CD4-positive, alpha-beta T cell treated with Interleukin-6 for 4 hours (primary cell): ENCODE data around the gene HIRA.
"Not testable (repeated sequence)": the region's sequence is repeated elsewhere in the genome, so short reads cannot be mapped to it uniquely, and the experiment has no call there.

Source experiments
- DNase-seq: peaks from one replicate; pipeline ENCODE4 v3.0.0-alpha.2; 2020; ENCODE audit warnings: mixed read lengths

The HIRA gene

DNA sequence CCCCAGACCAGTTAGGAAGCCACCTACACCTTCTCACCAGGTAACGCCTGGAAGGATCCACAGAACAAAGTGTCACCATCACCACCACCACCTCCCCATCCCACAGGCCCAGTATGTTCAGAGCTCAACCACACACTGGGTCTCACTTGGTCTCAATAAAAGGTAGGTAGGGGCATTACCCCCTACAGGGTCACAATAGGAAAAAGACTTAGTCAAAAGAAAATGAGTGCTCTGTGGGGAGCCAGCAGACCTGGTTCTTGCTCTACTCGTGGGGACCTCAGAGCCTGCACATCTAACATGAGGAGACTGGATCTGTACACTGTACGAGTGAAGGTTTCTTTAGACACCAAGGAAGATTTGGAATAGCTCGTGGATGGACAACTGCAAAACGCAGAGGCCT, 49.3 kb downstream of the HIRA start:
- no peak for DNase-seq

DNA sequence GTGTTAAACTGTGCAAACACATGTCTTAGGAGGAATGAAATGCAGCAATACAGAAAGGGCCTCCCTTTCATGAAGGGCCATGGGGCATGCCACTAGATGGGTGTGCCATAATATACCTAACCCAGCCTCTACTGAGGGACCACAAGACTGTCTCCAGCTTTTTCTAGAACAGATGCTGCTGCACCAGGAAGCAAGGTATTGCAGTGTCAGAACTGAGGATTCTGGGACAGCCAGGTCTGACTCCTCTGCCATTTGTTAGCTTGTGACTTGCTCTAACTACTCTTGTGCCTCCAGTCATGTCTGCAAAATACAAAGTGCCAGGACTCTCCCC, 53.2 kb downstream of the HIRA start:
- DNase-seq: no peak

DNA sequence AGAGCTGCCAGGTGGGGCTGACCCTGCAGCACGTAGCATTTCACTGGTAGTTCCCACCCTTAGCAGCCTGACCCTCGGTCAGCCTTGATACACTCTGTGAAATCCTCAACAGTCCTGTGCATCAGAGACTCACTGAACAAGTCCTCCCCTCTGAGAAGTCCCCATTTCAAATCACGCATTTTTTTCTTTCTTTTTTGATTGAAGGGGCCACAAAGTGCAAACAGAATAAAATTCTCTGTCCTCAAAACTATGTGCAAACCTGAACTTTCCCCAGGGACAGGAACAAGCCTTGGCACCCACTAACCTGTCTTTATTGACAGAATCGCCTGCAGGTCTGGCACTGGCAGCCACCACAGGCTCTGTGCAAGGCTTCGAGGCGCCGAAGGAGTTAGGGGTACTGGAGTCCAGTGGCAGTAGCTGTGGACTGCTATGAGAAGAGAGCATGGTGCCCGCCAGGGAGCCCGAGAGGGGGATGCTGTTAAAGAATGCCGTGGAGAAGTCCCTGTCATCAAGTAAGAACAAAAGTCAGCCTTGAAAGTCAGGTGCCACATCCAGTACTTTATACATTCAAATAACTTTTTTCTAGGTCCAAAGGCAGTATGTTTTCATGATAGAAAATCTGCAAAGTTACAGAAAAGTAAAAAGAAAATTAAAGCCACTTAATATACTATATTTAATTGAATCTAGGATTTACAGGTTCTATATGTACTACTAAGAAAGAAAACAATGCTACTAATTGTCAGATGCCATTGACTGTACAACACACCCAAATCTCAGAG, 53.8 kb downstream of the HIRA start:
- no peak for DNase-seq

DNA sequence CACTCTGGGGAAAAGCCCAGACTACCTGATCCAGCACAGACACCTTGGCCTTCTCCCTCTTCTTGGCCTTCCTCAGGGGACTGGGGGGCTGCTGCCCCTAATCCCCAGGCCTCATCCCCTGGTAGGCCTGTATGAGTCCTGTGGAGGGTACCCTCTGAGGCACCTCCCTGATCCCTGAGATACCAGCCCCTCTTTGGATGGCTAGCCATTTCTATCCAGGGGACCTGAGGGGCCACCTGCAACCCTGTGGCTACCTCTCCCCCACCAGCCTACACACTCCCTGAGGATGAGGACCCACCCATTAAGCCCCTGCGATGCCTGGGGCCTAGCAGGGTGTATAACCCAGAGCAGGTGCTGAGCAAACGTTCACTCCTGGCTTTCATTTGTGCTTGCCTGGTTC, 54.6 kb downstream of the HIRA start:
- no peak for DNase-seq

DNA sequence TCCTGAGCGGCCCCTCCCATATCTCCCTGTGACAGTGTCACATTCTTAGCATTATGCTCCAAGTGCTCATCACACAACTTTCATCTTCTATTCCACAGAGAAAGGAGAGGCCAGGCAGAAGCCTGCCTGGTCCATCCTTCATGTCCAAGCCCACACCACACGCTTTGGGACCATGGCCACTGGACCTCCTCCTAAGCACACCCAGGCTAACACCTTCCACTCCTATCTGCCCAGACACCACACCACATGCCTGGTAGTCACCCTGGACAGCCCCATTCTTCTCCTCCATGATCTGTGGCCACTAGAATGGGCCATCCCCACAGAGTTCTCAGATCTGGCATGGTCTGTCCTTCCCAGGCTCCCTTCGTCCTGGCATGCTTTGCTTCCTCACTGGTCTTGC, 55.3 kb downstream of the HIRA start:
- DNase-seq: no peak

DNA sequence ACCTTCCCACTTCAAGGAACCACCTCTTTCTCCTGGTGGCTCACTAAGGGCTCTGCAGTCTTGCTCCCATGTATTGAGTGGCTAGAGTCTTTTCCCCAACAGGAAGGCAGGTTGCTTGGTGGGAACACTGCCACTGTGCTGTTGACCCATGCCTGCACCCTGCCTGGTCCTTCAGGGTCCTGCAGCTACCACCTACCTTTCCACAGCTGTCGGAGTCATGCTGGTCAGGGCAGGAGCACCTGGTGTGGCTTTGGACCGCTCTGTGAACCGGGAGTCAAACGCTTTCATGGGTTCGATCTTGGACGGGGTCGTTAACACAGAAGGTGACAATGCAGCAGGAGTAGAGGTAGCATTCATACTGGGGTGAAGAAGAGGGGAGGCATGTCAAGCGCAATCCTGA, 56.1 kb downstream of the HIRA start:
- no peak for DNase-seq

DNA sequence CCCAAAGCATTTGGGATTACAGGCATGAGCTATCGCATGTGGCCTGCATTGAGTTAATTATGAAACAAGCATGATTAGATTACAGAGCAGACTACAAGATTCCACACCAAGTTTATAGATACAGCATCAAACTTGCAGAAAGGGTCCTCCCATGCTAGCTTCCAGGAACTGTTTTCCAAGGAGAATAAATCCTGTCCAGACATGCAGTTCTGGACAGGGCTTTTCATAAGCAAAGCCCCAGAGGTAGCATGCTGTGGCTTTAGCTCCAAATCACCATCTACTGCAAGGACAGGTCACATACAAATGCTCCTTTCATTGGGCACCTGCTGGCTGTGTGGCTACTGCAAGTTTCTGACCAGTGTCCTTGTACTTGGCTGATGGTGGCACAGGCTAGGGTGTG, 57.1 kb downstream of the HIRA start:
- DNase-seq: no peak

DNA sequence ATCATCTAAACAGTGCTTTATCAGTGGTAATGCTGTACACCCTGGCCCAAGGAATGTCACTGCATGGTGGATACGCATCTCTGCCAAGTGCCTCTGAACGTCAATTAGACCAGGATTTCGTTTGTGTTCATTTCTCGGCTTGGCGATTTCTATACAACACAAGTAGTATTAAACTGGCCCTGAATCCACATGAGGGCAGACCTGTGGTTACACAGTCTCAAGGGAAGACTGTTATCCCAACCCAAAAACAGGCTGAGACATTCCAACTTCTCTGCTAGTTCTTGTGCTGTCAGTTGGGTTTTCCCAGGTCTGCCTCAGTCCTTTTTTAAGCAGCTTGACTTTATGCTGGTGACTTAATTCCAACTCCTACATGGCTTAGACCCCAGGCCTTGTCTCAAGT, 58.1 kb downstream of the HIRA start:
- DNase-seq: no peak

DNA sequence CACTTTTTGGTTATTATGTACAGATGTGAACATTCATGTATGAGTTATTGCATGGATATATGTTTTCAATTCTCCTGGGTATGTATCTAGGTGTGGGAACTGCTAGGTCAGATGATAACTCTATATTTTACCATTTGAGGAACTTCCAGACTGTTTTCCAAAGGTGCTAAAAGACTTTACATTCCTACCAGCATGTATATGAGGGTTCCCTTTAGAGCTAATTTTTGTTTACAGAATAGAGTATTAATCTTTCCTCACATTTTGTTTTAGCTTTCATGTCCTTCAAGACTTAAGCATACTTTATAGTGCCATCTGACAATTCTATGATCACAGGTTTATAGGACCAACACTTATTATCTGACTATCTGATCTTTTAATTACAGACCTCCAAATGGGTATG, 59.6 kb downstream of the HIRA start:
- DNase-seq: no peak

DNA sequence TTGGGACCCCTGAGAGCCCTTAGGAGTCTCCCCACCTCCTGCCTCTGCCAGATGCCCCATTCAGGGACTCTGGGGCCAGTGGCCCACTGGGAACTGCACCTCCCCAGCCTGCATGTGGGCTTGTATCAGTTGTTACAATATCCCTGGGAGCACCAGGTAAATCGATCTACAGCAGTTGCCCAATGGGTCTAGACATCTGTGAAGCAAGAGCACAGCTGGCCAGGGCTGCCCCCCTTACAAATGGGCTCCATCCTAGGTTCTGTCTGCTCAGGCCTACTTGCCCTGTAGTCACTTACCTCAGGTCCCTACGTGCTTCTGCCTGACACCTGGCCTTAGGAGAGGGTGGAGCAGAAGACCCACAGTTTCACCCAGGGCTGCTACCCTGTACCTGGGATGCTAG, 62.7 kb downstream of the HIRA start:
- no peak for DNase-seq

DNA sequence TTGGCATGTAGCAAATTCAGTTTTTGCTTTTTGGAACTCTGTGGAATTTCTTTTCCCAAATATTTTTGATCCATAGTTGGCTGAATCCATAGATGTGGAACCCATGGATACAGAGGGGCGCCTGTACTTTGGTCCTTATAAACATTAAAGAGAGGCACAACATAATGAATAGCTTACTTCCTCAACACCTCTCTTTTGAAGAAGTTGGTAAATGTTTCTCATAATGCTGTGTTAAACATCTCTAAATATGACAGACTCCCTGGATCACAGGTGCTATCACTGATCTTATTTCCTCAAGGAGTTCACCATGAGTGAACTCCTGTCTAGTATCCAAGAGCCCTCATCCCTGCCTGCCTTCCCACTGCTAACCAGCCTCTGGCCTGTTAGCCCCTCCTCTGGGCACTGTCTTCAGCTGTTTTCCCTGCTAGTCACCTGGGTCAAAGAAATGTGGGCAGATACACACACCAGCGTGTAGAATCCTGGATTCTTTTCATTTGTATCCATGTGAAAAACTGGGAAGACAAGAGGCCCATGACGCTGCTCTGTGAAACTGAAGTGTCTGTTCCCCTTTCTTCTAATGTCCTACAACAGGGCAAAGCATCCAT, 63.7 kb downstream of the HIRA start:
- no peak for DNase-seq

DNA sequence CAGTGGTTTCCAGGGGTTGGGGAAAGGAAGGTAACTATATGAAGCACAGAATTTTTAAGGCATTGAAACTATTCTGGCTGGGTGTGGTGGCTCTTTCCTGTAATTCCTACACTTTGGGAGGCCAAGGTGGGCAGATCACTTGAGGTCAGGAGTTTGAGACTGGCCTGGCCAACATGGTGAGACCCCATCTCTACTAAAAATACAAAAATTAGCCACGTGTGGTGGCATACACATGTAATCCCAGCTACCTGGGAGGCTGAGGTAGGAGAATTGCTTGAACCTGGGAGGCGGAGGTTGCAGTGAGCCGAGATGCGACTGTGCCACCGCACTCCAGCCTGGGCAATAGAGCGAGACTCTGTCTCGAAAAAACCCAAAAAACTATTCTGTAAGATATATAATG, 68.0 kb downstream of the HIRA start:
- DNase-seq: not testable (repeated sequence)

DNA sequence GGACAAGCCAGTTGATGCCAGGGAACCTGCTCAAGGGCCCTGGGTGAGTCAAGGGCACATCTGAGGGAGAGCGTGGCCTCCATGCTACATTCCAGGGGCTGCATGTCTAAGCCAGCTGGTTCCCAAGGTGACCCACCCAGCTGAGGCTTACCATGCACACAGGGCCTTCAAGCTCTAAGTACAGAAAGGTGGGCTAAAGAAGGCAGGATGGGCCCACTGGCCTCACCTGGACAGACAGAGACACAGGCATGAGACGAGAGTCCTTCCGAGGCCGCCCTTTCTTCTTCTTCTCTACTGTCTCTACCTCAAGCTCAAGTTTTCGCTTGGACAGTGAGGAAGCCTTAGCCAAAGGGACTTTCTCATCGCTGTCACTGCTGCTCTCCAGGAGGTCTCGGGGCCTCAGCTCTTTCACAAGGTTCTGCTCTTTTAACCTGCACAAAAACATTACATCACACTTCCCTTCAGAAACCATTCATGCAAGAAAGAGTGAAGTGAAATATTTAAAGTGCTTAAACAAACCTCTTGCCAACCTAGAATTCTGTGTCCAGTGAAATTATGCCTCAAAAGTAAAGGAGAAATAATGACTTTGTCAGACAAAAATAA, 69.9 kb downstream of the HIRA start:
- DNase-seq: no peak

DNA sequence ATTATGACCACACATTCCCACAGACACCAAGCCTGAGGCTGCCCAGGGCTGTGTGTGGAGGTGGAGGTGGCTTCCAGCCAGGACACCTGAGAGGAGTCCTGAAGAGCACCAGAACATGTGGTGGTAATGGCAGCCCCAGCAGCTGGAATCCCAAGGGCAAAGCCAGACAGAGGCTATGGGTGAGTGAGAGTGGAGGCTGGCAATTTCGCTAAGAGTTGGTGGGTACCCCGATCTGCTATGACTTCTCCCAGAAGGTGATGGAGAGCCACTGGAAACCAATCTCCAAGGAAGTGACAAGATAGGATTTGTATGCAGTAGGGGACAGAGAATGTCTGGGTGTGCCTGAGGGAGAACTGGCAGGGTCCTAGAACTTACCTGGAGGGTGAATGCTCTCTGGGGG, 70.7 kb downstream of the HIRA start:
- DNase-seq: no peak

DNA sequence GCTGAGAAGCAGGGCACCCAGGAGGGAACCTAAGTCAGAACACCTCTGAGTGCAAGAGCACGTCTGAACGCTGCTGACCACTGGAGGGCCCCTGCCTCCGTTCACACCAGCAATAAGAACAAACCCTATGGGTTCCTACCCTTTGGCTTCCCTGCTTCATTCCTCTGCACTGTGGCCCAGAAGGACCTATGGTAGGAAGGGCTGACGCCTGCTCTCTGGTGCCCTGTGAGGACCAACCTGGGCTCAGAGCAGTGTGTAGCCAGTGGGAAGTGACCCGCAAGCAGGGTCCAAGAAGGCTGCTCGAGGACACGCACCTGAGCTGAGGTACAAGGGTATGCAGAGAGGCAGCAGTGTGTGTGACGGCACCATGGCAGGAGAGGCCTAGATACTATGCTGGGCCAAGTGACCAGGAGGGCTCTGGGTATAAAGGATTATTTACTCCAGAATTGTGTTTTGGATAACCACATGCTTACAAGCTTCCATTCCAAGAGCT, 71.2 kb downstream of the HIRA start:
- DNase-seq: no peak

DNA sequence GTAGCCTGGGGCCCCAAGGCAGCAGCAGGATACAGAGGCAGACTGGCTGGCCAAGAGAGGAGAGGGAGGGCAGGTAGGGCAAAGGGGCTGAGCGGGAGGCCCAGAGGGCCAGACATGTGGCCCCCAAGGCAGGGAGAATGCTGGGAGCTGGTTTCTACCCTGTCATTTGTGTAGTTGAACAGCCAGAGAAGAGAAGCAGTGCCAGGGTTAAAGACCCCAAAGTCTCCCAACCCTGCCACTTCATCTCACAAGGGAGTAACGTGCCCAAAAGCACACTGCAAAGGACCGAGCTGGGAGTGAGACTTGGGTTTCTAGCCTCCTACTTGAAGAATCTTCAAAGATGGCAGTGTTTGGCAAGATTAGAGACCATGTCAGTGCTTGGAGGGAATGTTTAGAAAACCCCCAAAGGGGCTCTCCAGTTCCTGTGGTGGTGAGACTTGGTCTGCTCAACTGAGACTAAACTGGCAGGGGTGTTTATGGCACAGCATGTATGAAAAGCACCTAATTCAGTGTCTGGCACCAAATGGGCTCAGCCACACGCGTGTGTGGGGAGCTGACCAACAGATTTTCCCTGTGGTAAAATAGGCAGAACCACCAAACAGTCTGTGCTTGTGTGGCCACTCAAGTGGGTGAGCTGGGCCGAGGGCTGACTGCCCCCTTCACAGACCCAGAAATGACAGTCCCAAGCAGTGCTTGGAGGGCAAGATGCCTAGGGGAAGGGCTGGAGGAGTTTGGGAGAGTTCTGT, 71.8 kb downstream of the HIRA start:
- DNase-seq: no peak

DNA sequence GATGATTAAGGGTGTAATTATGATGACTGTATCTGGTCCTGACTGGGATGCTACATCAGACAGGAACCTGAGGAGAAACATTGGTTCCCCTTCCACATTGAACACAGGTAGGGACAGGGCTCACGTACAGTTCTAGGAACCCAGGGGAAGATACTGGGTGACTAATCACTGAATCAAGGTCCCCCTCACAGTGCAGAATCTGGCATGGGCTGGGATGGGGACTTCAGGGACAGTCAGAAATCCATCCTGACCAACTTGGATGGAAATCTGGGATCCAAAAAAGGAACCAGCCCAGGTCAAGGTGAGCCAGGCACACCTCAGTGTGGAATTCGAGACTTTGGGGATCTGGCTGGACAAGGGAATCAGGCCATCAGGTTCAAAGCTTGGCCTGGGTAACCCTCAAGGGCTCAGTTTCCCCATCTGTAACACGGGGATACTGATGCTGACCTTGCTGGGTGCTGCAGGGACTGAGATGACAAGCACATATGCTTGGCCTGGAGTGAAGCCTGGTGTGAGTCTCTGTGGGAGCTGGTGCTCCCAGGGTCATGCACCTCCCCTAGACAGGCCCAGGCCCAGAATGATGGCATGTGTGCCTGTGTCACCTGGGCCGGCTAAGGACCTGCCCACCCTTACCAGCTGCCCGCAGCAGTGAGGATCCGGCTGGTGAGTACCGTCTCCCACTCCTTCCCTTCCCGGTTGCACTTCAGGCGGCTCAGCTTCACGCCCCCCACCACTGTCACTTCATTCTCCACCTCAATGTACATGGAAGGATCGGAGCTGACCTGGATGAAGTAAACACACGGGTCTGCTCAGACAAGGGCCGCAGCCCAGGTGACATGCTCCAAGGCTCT, 72.6 kb downstream of the HIRA start:
- DNase-seq: no peak

DNA sequence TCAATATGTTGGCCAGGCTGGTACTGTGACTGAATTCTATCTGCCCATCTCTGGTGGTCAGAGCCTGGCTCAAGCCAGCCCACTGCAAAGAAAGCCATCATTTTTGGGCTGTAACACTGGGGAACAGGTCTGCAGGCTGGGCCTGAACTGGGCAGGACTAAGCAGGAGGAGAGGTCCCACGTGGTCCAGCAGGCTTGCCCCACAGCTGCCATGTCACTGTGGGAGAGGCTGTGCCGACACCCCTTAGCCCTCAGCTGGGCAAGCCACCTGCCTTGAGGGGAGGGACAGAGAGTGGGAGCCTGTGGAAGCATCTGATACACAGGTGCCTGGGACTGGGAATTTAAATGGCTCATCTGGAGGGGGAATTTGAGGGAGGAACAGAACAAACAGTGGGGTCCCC, 73.3 kb downstream of the HIRA start:
- no peak for DNase-seq

DNA sequence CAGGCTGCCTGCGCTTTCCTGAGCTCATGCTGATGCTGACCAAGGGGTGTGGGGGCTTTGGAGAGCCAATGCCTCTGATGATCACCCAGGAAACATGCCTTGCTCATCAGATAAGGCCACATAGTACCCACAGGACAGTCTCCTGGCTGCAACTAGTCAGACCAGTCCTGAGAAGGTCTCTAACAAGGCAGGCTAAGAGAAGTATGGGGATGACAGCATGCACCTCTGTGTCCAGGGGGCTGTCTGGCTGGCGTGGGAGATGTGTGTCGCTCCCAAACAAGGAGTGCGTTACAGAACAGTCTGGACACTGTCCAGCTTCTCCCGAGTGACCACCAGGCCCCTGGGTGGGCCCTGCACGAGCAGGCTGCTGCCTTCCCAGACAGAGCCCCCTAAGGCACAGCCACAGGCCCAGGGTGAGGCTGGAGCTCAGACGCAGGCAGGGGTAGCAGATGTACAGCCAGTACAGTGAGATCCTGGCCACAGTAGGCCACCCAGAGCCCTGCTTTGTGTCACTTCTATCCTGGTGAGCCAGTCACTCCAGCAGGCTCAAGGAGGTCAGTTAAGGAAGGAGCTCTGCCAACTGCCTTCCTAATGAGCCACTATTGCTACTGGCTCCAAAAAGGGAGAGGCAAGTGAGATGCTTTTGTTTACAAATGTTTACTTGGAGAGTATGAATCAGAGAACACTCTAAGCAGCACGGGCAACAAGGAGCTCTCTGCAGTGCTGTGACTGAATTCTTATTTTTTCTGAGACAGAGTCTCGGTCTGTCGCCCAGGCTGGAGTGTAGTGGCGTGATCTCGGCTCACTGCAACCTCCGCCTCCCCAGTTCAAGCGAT, 74.0 kb downstream of the HIRA start:
- no peak for DNase-seq

DNA sequence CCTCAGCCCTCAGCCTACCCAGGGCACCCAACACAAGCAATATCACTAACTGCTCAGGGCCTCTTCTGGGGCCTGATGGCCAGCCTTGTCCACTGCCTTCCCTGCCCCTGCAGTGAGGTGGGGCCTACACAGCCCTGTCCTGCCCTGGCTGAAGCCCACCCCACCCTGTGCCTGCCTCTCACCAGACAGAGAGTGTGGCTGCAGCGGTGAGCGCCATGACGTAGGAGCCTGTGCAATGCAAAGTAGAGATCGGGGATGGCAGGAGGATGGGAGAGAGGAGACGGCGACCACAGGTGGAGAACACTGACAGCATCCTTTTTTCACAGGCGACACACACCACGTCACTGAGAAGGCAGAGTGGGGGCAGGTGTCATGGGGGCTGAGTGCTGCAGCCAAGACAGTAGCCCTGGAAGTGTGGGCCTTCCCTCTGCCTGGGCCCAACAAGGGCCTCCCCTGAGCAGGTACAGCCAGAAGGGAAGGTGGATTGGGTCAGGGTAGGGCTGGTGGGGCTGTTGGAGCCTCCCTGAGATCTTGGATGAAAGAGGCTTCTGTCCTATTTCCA, 74.7 kb downstream of the HIRA start:
- DNase-seq: no peak

DNA sequence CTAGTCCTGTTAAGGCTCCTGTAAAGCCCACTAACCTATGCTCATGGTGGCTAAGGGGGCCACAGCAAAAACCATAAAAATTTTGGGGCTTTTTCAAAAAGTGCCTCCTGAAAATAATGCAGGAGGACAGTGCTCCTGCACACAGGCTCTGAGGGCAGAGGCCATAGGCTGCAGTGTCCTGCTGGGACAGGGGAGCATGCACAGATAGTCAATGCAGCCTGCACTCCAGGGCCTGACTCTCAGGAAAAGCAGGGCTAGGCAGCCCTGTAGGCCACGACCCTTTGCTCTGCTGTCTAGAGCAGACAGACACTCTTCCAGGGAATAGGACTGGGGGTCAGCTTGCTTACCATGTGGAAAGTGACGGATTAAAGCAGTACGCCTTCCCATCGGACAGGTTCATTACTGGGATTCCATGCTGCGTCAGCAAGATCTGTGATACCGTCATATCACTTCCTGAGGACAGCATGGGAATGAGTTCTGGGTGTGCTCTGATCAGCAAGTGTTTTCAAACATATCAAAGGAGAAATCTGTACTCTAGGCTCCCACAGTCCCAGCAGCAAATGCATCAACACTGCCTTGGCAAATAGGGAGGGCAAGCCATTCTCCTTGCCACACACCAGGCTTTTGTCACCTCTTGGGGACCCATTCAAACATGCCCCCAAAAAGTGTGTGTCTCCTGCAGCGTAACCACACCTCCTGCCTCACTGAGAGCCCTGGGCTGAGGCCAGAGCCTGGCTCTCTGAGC, 75.9 kb downstream of the HIRA start:
- DNase-seq: no peak
